ENCODE results near the gene HCN4.
A peak's percentile ranks its signal among the peaks of the same experiment; 100 is the strongest.

Gene HCN4

DNA sequence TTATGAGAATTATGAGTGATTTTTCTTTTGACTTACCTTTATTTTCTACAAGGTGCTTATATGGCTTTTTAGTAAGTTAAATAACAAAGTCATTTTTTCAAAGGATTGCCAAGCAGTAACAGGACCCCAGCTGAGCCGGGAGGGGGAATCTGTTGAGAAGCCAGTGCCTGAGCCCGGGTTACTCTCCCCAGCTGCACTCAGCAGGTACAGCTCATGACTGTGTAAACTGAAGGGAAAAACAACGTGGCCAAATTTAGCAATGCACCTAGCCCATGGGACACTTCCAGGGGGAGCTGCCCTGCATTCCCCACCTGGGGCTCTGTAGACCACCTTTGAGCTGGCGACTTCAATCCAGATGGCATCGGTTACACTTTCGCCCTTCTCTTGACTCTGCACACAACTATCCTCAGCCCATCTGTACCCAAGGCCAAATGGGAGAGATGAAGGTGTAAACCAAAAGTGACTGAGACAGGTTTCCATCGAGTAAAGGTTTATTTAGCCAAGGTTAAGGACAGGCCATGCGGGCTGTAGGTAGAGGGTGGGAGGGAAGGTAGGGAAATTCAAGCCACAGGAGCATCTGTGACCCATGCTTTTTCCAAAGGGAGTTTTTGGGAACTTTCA lies 18.2 kb upstream of the HCN4 start:
- peaks cover 0 to 87% (median 43%) of the 10 kb centered on the region in 10 experiments; a peak in 15 of 20 replicates for H3K4me1 ChIP-seq
- H3K27ac ChIP-seq = peak overlapping the region in 7 of 11 experiments; percentile 50 to 85 (median 68); a peak in 12 of 22 replicates
- no peaks in the 10 kb centered on the region for H3K36me3 ChIP-seq
- H3K4me2 ChIP-seq = peak overlapping the region in 8 of 11 experiments; percentile 57 to 90 (median 77); a peak in 16 of 22 replicates
- no peaks in the 10 kb centered on the region for H4K20me1 ChIP-seq
- H3K9ac ChIP-seq = peak overlapping the region in 6 of 11 experiments; percentile 24 to 69 (median 46); a peak in 6 of 22 replicates
- no peak overlapping the region for H3K4me3 ChIP-seq
- H3K9me3 ChIP-seq (replicated peaks in 1 of 11) = peaks cover 0 to 17% (median 0%) of the 10 kb centered on the region in 11 experiments; a peak in 10 of 22 replicates
- no peaks in the 10 kb centered on the region for H3K27me3 ChIP-seq
- no peak for TF ChIP-seq Cebpa-rat (IDR thresholded peaks at IDR 0.05)

DNA sequence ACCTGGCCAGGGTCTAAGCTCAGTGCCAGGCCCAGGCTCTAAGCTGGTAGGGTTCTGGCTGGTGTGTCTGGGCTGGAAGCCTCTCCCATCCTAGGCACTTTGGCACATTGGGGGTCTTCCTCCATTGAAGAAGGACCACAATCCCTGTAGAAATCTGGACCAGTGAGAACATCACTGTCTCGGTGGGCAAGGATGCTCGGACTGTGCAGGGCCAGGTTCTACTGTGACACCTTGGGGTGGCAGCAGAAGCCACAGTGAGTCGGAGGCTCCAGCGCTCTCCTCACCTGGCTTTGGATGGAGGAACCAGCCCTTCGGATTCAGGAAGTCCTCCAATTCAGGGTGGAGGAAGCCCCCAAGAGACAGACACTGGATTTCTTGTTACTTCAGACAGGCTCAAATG lies 17.5 kb upstream of the HCN4 start:
- Histone ChIP-seq H3K4me1 (peaks cover 0 to 79% (median 39%) of the 10 kb centered on the region in 10 experiments; a peak in 15 of 20 replicates), H3K27ac (peak overlapping the region in 3 of 11 experiments; percentile 11 to 46 (median 35); a peak in 4 of 22 replicates), H4K20me1 (no peaks in the 10 kb centered on the region), H3K36me3 (no peaks in the 10 kb centered on the region), H3K9ac (no peak overlapping the region), H3K27me3 (no peaks in the 10 kb centered on the region), H3K9me3 (replicated peaks in 1 of 11) (peaks cover 0 to 18% (median 0%) of the 10 kb centered on the region in 11 experiments; a peak in 10 of 22 replicates), H3K4me2 (peak overlapping the region in 6 of 11 experiments; percentile 24 to 90 (median 74); a peak in 10 of 22 replicates), H3K4me3 (no peak overlapping the region)
- TF ChIP-seq Cebpa-rat (IDR thresholded peaks at IDR 0.05) = no peak

GRCh38 chr15:73385205-73385604 lies 16.4 kb upstream of the HCN4 start:
- no peak for TF ChIP-seq Cebpa-rat (IDR thresholded peaks at IDR 0.05)

GRCh38 chr15:73383310-73384189 lies 14.8 kb upstream of the HCN4 start:
- no peaks in the 10 kb centered on the region for H4K20me1 ChIP-seq
- no peaks in the 10 kb centered on the region for H3K27me3 ChIP-seq
- H3K27ac ChIP-seq = peak overlapping the region in 1 of 11 experiments; percentile 36; a peak in 2 of 22 replicates
- no peak overlapping the region for H3K4me3 ChIP-seq
- no peak for TF ChIP-seq Cebpa-rat (IDR thresholded peaks at IDR 0.05)
- no peaks in the 10 kb centered on the region for H3K36me3 ChIP-seq
- H3K9me3 ChIP-seq (replicated peaks in 1 of 11) = peaks cover 0 to 29% (median 6%) of the 10 kb centered on the region in 11 experiments; a peak in 10 of 22 replicates
- peak overlapping the region in 5 of 11 experiments; percentile 4 to 52 (median 27); a peak in 6 of 22 replicates for H3K4me2 ChIP-seq
- peaks cover 0 to 52% (median 26%) of the 10 kb centered on the region in 10 experiments; a peak in 15 of 20 replicates for H3K4me1 ChIP-seq
- H3K9ac ChIP-seq = no peak overlapping the region

More at GRCh38 chr15:73385205-73385604, 16.4 kb upstream of the HCN4 start:
- Histone ChIP-seq H3K4me2 (peak overlapping the region in 4 of 11 experiments; percentile 65 to 90 (median 84); a peak in 6 of 22 replicates), H3K9ac (no peak overlapping the region), H3K27ac (peak overlapping the region in 3 of 11 experiments; percentile 9 to 46 (median 11); a peak in 2 of 22 replicates), H3K4me1 (peaks cover 0 to 69% (median 34%) of the 10 kb centered on the region in 10 experiments; a peak in 15 of 20 replicates), H3K27me3 (no peaks in the 10 kb centered on the region), H4K20me1 (no peaks in the 10 kb centered on the region), H3K4me3 (no peak overlapping the region), H3K9me3 (replicated peaks in 1 of 11) (peaks cover 0 to 28% (median 6%) of the 10 kb centered on the region in 11 experiments; a peak in 10 of 22 replicates), H3K36me3 (no peaks in the 10 kb centered on the region)

- H4K20me1 ChIP-seq = no peaks in the 10 kb centered on the region
- H3K9ac ChIP-seq = no peak overlapping the region
- no peak overlapping the region for H3K4me2 ChIP-seq
- H3K36me3 ChIP-seq = no peaks in the 10 kb centered on the region
- H3K27ac ChIP-seq = no peak overlapping the region
- H3K4me1 ChIP-seq = peaks cover 0 to 38% (median 12%) of the 10 kb centered on the region in 10 experiments; a peak in 15 of 20 replicates
- no peak for TF ChIP-seq Cebpa-rat (IDR thresholded peaks at IDR 0.05)
- H3K4me3 ChIP-seq = no peak overlapping the region
- H3K27me3 ChIP-seq = no peaks in the 10 kb centered on the region
- peaks cover 0 to 29% (median 6%) of the 10 kb centered on the region in 11 experiments; a peak in 10 of 22 replicates for H3K9me3 ChIP-seq (replicated peaks in 1 of 11)
Observed at GRCh38 chr15:73382115-73382514, 13.4 kb upstream of the HCN4 start.

GRCh38 chr15:73380661-73381060 lies 11.9 kb upstream of the HCN4 start:
- Histone ChIP-seq H3K4me3 (no peak overlapping the region), H4K20me1 (no peaks in the 10 kb centered on the region), H3K27ac (no peak overlapping the region), H3K4me1 (peaks cover 0 to 27% (median under 1%) of the 10 kb centered on the region in 10 experiments; a peak in 10 of 20 replicates), H3K36me3 (no peaks in the 10 kb centered on the region), H3K27me3 (no peaks in the 10 kb centered on the region), H3K9me3 (replicated peaks in 1 of 11) (peaks cover 0 to 29% (median 6%) of the 10 kb centered on the region in 11 experiments; a peak in 10 of 22 replicates), H3K4me2 (no peak overlapping the region), H3K9ac (no peak overlapping the region)
- no peak for TF ChIP-seq Cebpa-rat (IDR thresholded peaks at IDR 0.05)

DNA sequence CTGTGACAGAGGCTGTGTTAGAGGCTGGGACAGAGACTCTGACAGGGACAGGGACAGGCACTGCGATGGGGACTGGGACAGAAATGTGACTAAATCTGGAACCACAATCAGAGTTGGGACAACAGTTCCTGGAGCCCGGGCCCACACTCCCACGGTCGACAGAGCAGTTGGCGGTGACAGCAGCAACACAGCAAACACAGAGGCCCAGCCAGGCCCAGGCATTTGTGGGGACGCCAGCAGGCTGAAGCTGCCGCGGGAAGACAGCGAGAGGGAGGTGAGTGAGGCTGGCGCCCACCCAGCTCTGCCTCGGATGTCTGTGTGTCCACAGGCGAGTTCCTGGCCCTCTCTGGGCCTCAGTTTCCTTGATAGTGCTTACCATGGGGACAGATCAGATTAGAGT lies 9.3 kb upstream of the HCN4 start:
- no peaks in the 10 kb centered on the region for H4K20me1 ChIP-seq
- no peak overlapping the region for H3K27ac ChIP-seq
- no peak for TF ChIP-seq Cebpa-rat (IDR thresholded peaks at IDR 0.05)

DNA sequence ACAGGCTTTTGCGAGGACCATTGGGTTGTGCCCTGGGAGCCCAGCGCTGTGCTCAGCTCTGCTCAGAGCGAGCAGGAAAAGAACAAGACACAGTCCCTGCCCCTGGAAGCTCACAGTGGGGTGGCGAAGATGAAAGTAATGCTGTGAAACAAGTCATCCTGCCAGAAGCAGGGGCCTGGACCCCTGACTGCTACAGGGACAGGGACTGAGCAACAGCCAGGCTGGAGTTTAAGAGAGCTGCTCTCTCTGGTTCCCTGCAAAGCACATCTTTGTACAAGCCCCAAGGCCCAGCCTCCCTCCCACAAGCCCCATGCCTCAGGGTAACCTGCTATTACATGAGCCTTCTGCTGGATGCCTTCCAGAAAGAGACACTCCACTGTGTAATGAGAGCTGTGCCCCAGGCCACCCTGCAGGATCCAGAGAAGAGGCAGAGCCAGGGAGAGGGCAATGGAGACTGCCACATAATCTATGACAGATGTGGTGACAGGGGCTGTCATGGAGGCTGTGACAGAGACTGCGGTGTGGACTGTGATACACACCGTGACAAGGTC lies 7.1 kb upstream of the HCN4 start:
- H4K20me1 ChIP-seq = no peaks in the 10 kb centered on the region

More for the DNA sequence above, 9.3 kb upstream of the HCN4 start:
- Histone ChIP-seq H3K27me3 (no peaks in the 10 kb centered on the region), H3K4me1 (peaks cover 13 to 26% (median 20%) of the 10 kb centered on the region in 10 experiments), H3K36me3 (no peaks in the 10 kb centered on the region), H3K9ac (no peak overlapping the region), H3K4me3 (no peak overlapping the region), H3K9me3 (replicated peaks in 1 of 11) (peaks cover 0 to 23% (median 6%) of the 10 kb centered on the region in 11 experiments; a peak in 10 of 22 replicates), H3K4me2 (no peak overlapping the region)

More for the DNA sequence above, 7.1 kb upstream of the HCN4 start:
- Histone ChIP-seq H3K4me1 (peaks cover 13 to 25% (median 20%) of the 10 kb centered on the region in 10 experiments), H3K4me2 (peak overlapping the region in 4 of 11 experiments; percentile 69 to 79 (median 78); a peak in 4 of 22 replicates), H3K27ac (no peak overlapping the region; a peak in 1 of 22 replicates), H3K9me3 (replicated peaks in 1 of 11) (peaks cover 0 to 7% (median 5%) of the 10 kb centered on the region in 11 experiments; a peak in 7 of 22 replicates), H3K36me3 (no peaks in the 10 kb centered on the region), H3K9ac (no peak overlapping the region), H3K27me3 (peaks cover 1 to 8% (median 5%) of the 10 kb centered on the region in 11 experiments; a peak in 17 of 22 replicates), H3K4me3 (no peak overlapping the region)
- TF ChIP-seq Cebpa-rat (IDR thresholded peaks at IDR 0.05) = no peak
